GM12872 (cell line): ENCODE results near the gene SCN2B.

ENCODE experiments used
- TF ChIP-seq, protein P1 (sequence below): IDR thresholded peaks from 3 replicates; pipeline ENCODE4 v1.5.1; 2011; ENCODE audit warnings: low read depth, mild to moderate bottlenecking, low read length, moderate library complexity; ENCODE audit not compliant: insufficient read depth

SCN2B gene

DNA sequence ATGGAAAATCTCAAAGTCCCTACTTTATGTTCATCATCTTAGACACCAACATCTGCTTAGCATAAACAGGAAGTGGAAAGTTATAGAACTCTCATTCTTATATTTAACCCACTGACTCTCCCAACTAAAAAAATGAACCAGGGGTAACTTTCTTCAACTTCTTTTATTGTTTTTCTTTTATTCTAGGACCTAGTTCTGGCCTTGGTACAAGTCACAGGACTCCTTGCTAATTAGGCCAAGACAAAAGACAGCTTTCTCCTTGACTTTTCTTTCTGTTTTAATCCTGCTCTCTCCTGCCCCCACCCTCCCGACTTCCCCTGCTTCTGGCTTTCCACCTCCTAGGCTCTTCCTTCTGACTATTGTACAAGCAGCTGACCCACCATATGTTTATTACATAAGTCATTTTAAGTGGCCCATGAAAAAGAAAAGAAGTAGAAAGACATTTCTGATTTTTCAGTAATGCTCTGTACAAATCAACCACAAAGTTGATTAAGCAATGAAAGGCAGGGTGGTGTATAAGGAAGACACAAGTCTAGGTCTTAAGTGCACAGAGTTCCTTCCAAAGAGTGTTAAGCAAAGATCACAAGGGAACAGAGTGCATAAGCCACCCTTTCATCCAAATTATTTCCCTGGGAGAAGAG lies 30.1 kb upstream of the SCN2B start:
- TF ChIP-seq, protein P1, sequence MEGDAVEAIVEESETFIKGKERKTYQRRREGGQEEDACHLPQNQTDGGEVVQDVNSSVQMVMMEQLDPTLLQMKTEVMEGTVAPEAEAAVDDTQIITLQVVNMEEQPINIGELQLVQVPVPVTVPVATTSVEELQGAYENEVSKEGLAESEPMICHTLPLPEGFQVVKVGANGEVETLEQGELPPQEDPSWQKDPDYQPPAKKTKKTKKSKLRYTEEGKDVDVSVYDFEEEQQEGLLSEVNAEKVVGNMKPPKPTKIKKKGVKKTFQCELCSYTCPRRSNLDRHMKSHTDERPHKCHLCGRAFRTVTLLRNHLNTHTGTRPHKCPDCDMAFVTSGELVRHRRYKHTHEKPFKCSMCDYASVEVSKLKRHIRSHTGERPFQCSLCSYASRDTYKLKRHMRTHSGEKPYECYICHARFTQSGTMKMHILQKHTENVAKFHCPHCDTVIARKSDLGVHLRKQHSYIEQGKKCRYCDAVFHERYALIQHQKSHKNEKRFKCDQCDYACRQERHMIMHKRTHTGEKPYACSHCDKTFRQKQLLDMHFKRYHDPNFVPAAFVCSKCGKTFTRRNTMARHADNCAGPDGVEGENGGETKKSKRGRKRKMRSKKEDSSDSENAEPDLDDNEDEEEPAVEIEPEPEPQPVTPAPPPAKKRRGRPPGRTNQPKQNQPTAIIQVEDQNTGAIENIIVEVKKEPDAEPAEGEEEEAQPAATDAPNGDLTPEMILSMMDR: no peak

DNA sequence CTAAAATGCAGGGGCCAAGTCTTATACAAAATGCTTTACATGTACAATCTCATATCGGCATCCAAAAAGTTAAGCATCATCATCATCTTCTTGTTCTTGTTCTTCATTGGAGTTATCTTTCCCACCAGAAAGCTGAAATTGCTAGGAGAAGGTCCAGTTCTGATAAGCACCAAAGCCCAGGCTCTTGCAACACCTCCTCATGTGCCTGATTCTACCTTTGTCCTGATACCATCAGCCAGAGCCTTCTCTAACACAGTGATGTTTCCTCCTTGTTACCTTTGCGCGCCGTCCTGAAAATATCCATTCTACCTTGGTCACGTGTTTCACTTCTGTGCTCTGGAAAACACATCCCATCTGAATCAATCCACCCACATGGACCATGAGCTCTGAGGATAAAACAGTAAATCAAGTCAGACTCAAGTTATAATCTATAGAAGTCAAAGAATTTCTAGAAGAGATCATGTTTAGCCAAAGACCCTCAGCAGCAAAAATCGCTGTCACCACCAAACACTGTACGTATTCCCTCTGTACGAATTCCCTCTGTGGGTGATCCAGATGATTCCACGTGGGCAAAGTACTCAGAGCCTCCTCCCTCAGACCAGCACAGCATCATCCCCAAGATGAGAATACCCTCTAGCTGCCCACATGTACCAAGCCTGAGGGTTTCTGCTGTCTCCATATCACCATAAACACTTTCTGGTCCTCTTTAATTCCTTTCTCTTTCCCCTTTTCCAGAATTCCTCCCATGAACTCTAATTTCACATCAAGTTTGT lies 29.4 kb upstream of the SCN2B start:
- TF ChIP-seq, protein P1: no peak

DNA sequence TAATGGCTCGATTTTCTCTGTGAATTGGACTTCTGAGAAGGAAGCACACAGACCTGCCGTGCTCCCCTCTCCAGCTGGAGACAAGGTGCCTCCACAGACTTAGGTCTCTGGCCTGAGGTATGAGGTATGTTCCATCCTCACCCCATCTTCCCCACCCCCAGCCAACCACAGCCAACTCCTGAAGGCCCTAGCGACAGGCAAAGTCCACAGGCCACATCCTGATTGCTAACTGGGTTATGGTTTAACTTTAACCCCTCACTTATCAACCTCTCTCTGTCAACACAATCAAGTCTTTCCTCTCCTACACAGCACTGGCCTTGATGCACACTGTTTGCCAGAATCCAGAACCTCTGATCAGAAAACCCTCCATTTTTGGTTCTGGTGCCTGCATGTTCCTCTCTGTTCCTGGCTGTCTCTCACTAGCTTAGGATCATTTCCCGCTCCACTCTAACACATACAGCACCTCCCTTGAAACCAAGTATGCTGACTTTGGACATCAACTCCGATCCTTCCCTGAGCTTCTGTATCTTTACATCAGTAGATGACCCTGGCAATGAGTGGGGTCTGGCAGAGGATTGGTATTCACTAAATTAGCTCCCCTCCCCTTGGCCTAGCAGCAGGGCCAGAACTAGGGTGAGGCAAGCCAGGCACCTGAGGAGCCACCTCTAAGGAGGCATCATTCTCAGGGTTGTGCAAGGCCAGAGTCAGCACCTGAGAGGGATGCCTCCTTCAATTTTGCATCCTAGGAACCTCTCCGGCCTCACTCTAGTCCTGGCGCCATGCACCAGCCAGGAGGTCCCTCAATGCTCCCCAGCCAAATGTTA lies 26.4 kb upstream of the SCN2B start:
- TF ChIP-seq, protein P1: no peak

DNA sequence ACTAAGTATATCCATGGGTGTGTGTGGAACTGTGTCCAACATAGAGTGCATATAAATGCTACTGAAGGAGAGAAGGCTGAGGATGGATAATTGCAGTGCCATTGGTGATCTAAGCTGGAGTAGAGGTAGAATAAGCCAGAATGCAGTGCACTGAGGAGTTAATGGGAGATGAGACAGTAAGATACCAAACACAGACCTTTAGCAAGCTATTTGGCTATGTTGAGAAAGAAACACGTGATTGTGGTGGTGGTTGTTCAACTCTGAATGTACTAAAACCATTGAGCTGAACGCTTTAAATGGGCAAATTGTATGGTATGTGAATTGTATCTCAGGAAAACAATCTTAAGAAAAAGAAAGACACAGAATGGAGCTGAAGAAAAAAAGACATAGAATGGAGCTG lies 25.5 kb upstream of the SCN2B start:
- TF ChIP-seq, protein P1: no peak

DNA sequence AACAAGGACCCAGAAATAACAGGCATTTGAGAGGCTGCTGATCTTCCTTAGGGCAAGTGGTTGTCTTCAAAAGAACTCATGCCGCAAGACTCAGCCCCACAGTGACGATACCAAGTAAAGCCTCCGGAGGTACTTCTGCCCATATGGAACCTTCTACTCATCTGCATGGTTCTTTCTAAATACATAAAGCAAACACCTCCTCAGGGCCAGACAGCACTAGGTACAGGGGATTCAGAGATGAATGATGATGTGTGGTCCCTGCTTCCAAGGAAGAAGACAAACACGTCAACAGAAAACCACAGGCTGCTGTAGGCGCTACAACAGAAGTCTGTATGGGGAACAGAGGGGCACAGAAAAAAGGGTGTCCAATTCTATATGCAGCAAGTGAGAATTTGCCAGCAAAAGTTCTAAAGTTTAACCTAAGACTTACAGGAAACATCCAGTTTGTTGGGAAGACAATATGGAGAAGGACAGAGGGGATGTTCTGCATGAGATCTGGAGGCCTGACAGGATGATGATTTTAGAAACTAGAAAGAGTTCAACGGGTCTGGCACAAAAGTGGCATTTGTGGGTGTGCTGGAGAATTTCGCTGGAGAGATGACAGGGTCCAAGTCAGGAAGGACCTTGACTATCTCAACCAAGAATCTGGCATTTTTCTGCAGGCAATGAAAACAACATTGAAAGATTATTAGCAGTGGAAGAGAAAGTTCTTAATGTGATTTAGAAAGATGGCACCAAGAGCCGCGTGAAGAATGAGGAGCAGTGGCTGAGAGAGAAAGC lies 24.7 kb upstream of the SCN2B start:
- TF ChIP-seq, protein P1: no peak

DNA sequence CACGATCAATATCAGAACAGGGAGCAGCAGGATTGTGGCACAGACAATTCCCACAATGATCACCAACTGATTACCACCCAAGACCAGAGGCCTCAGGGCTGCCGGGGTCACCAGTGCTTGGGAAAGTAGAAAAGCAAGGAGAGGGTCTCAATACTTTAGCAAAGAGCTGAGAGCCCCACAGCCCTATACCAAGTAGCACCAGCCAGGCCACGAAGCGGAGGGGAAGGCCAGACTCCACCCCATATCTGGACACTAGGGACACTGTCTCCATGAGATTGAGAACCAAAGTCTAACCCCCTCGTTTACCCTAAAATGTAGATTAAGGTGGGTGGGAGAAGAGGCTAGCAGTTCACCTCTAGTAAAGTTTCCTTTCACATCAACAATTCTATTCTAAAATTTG lies 24.1 kb upstream of the SCN2B start:
- TF ChIP-seq, protein P1: no peak
